Endothelial cell of umbilical vein (primary cell): ENCODE measurements around the gene MLNR. TPM values are rescaled to one million over a fixed set of nuclear protein-coding genes. Genes with fewer than 3 reads are reported as not detected.

Source experiments
- BruUV-seq: library from RNA; stranded (reverse); fragments of 400-500 nt; replicated peaks from 2 replicates; lab custom pipeline; 2021; lab: Mats Ljungman, UMichigan
- CTCF ChIA-PET: fragments of 300-600, 350-600 bp; sonication (Branson Sonifier 250); formaldehyde crosslinking; loops from one replicate; lab custom pipeline; 2021; ENCODE audit warnings: antibody characterized with exemption, inconsistent platforms; lab: Charles Lee
- POLR2A ChIA-PET: fragments of 300-600, 350-600 bp; sonication (Branson Sonifier 250); formaldehyde crosslinking; loops from one replicate; lab custom pipeline; 2021; ENCODE audit warnings: antibody characterized with exemption, inconsistent platforms; lab: Charles Lee
- DNase-seq: peaks from one replicate; pipeline ENCODE4 v3.0.0-alpha.2; 2011; ENCODE audit warnings: low read depth, low spot score
- FAIRE-seq: peaks from 2 replicates; lab custom pipeline; 2011; peaks lifted over from hg19 to GRCh38; lab: Jason Lieb, UNC
- H2AFZ ChIP-seq: 2 replicates; pipeline ENCODE4 v1.6.0; 2012; ENCODE audit warnings: low read depth, low read length, control low read depth, inconsistent platforms
- H3K27ac ChIP-seq: 2 replicates; pipeline ENCODE4 v1.5.1; 2011; ENCODE audit warnings: low read depth, mild to moderate bottlenecking, control low read depth, low read length, moderate library complexity; ENCODE audit not compliant: insufficient read depth
- H3K27me3 ChIP-seq, 2 experiments: 2 replicates each; pipeline versions ENCODE4 v1.6.0 to v1.6.1; 2011; ENCODE audit warnings: low read length in 2 of 2, mixed read lengths in 1 of 2; ENCODE audit not compliant: control insufficient read depth in 2 of 2, insufficient read depth in 2 of 2
- H3K36me3 ChIP-seq, 2 experiments: 2 replicates in 1 of 2; 3 replicates in 1 of 2; pipeline ENCODE4 v1.5.1; 2011; ENCODE audit warnings: low read length in 2 of 2, mild to moderate bottlenecking in 1 of 2, moderate library complexity in 1 of 2; ENCODE audit not compliant: control insufficient read depth in 2 of 2, insufficient read depth in 2 of 2; ENCODE audit errors: extremely low read depth in 1 of 2
- H3K4me1 ChIP-seq: 3 replicates; pipeline ENCODE4 v1.5.1; 2011; ENCODE audit warnings: mild to moderate bottlenecking, low read length; ENCODE audit not compliant: control insufficient read depth, insufficient read depth; ENCODE audit errors: extremely low read depth
- H3K4me2 ChIP-seq: 2 replicates; pipeline ENCODE4 v1.6.1; 2011; ENCODE audit warnings: low read length, control low read depth, mixed read lengths; ENCODE audit not compliant: insufficient read depth
- H3K4me3 ChIP-seq, 3 experiments: fragments of 200-600 bp in 1 of 3; sonication (generic), shearing (Covaris generic) in 1 of 3; replicated peaks in 1 of 3; 2 replicates each; pipeline ENCODE4 v1.5.1; 2011 to 2016; ENCODE audit warnings: control low read depth in 3 of 3, low read length in 3 of 3, mild to moderate bottlenecking in 2 of 3, inconsistent platforms in 1 of 3, low read depth in 1 of 3, moderate library complexity in 1 of 3; ENCODE audit not compliant: insufficient read depth in 1 of 3
- H3K79me2 ChIP-seq: 2 replicates; pipeline ENCODE4 v1.6.0; 2012; ENCODE audit warnings: low read length, inconsistent platforms; ENCODE audit not compliant: control insufficient read depth, insufficient read depth
- H3K9ac ChIP-seq: replicated peaks from 2 replicates; pipeline ENCODE3; 2011; ENCODE audit warnings: low read length, control low read depth; ENCODE audit not compliant: insufficient read depth; ENCODE audit errors: extremely low read depth
- H3K9me1 ChIP-seq: replicated peaks from 3 replicates; pipeline ENCODE4 v1.6.0; 2011; ENCODE audit warnings: mild to moderate bottlenecking, low read length; ENCODE audit not compliant: control insufficient read depth, insufficient read depth; ENCODE audit errors: extremely low read depth
- H3K9me3 ChIP-seq: replicated peaks from 2 replicates; pipeline ENCODE4 v1.5.1; 2012; ENCODE audit warnings: low read length, inconsistent platforms; ENCODE audit not compliant: control insufficient read depth, insufficient read depth
- H4K20me1 ChIP-seq: replicated peaks from 2 replicates; pipeline ENCODE3; 2011; ENCODE audit warnings: mild to moderate bottlenecking, low read length; ENCODE audit not compliant: control insufficient read depth, insufficient read depth; ENCODE audit errors: extremely low read depth
- CTCF ChIP-seq, 2 donors: IDR thresholded peaks; 1 replicate in 1 of 2; 2 replicates in 1 of 2; pipeline ENCODE4 v1.5.1; 2011; ENCODE audit warnings: low read length in 2 of 2, mild to moderate bottlenecking in 2 of 2, moderate library complexity in 2 of 2, control low read depth in 1 of 2, inconsistent platforms in 1 of 2, low read depth in 1 of 2; ENCODE audit not compliant: insufficient read depth in 1 of 2; ENCODE audit errors: extremely low read depth in 1 of 2
- EZH2 ChIP-seq: IDR thresholded peaks from 2 replicates; pipeline ENCODE4 v1.6.1; 2012; ENCODE audit warnings: borderline replicate concordance, low read depth, mild to moderate bottlenecking, moderate library complexity, low read length, inconsistent platforms; ENCODE audit not compliant: severe bottlenecking
- FOS ChIP-seq: IDR thresholded peaks from 2 replicates; pipeline ENCODE4 v1.6.1; 2011; ENCODE audit warnings: mild to moderate bottlenecking, low read length, moderate library complexity, borderline replicate concordance; ENCODE audit not compliant: insufficient read depth
- GATA2 ChIP-seq: IDR thresholded peaks from 2 replicates; pipeline ENCODE4 v1.7.0; 2011; ENCODE audit warnings: low read depth, mild to moderate bottlenecking, moderate library complexity, mixed read lengths, low read length; ENCODE audit not compliant: insufficient read length, insufficient read depth
- JUN ChIP-seq: IDR thresholded peaks from 2 replicates; pipeline ENCODE4 v1.6.1; 2011; ENCODE audit warnings: borderline replicate concordance, low read depth; ENCODE audit not compliant: insufficient read length, insufficient read depth
- MAX ChIP-seq: IDR thresholded peaks from 2 replicates; pipeline ENCODE4 v1.6.1; 2011; ENCODE audit not compliant: insufficient read depth, insufficient read length
- MYC ChIP-seq: IDR thresholded peaks from one replicate; pipeline ENCODE4 v1.6.1; 2011; ENCODE audit warnings: mild to moderate bottlenecking, low read depth, low read length
- POLR2A ChIP-seq: IDR thresholded peaks from 2 replicates; pipeline ENCODE4 v1.6.1; 2012; ENCODE audit warnings: low read depth, mild to moderate bottlenecking, control low read depth, low read length
- POLR2AphosphoS5 ChIP-seq: IDR thresholded peaks from 2 replicates; pipeline ENCODE4 v1.6.1; 2012; ENCODE audit warnings: low read depth, mild to moderate bottlenecking, control low read depth, low read length, moderate library complexity; ENCODE audit not compliant: insufficient read depth
- dilution Hi-C: fragments of 300-500 bp; cut with MboI; formaldehyde crosslinking; loops from one replicate; pipeline ENCODE4 v1.15.0; 2019; ENCODE audit warnings: low sequenced_read_pairs; ENCODE audit not compliant: extremely low pct_ligation_motif_present
- intact Hi-C: fragments of 100-400 bp; cut with micrococcal nuclease; formaldehyde crosslinking; loops from one replicate; pipeline ENCODE4 v1.10.0; 2022
- polyA plus RNA-seq, 4 experiments: library from polyadenylated mRNA; depleted of rRNA in 3 of 4; stranded (reverse) in 3 of 4; unstranded in 1 of 4; fragments of >200 nt; gene quantifications; 2 replicates each; pipeline versions ENCODE4 v1.2.1 to v1.2.3, GENCODE V29; 2011 to 2012; ENCODE audit warnings: missing spikeins in 1 of 4
- total RNA-seq: library from RNA; stranded (reverse); gene quantifications from 2 replicates; pipeline ENCODE4 v1.2.3, GENCODE V29; 2021

The MLNR gene
- total and polyA plus RNA-seq, 2 donors (not counting 3 experiments of a cell fraction or from before 2014, with no cell fraction given), result not detected

GRCh38 chr13:49253310-49253709 is 33.2 kb downstream of the MLNR start:
- intact Hi-C loops, result no loop called here

More at GRCh38 chr13:49253310-49253709, 33.2 kb downstream of the MLNR start:
- CTCF ChIA-PET, result interaction anchor here (1.5 to 2.4 kb wide), 2 partner anchors 13 to 27 kb away, joined by 4 to 6 read pairs; no protein-coding TSS in a partner anchor
- Histone ChIP-seq H3K9me1 (no peaks in the 10 kb centered on the region), H3K36me3 (peaks cover 7% of the 10 kb centered on the region in 2 experiments), H3K4me2 (no peak overlapping the region), H3K9me3 (no peaks in the 10 kb centered on the region), H3K9ac (no peak overlapping the region), H4K20me1 (no peaks in the 10 kb centered on the region), H3K27me3 (no peaks in the 10 kb centered on the region), H3K79me2 (peaks cover 9% of the 10 kb centered on the region), H3K27ac (peak overlapping the region; percentile 41), H3K4me3 (no peak overlapping the region), H3K4me1 (peaks cover 11% of the 10 kb centered on the region), H2AFZ (no peak overlapping the region)
- dilution Hi-C loops, result no loop called here
- POLR2A ChIA-PET, result no interaction called here
- no TSS peak for BruUV-seq
- no peak for DNase-seq
- no peak for TF ChIP-seq MYC
- no peak for TF ChIP-seq MAX
- no peak for TF ChIP-seq CTCF (IDR thresholded peaks at IDR 0.05; ENCODE audit: extremely low read depth in 1 of 2, insufficient read depth in 1 of 2, low read depth in 1 of 2, low read length in 2 of 2)
- no peak for TF ChIP-seq EZH2
- TF ChIP-seq POLR2A, result no peak
- no peak for TF ChIP-seq JUN
- no peak for TF ChIP-seq GATA2
- TF ChIP-seq FOS, result no peak
- TF ChIP-seq POLR2AphosphoS5, result no peak
- FAIRE-seq, result no peak
